ENCODE measurements around the gene FOXD3.

The FOXD3 gene

GRCh38 chr1:63307196-63307794 is 15.1 kb upstream of the FOXD3 start:
- Histone ChIP-seq H3K4me3 (ENCODE audit: low read length) (no peak overlapping the region), H3K36me3 (ENCODE audit: insufficient read depth, low read depth, low read length) (no peaks in the 10 kb centered on the region), H3K27ac (ENCODE audit: low read length) (no peak overlapping the region), H3K4me1 (ENCODE audit: insufficient read depth, low read length) (peaks cover 27% of the 10 kb centered on the region), H3K27me3 (ENCODE audit: insufficient read depth, low read length) (no peaks in the 10 kb centered on the region), H3K9me3 (ENCODE audit: insufficient read depth, low read depth, low read length) (no peaks in the 10 kb centered on the region), H3K9ac (ENCODE audit: low read depth, low read length) (no peak overlapping the region)

GRCh38 chr1:63316598-63316983 is 5.8 kb upstream of the FOXD3 start:
- Histone ChIP-seq H3K4me3 (ENCODE audit: low read length) (peak overlapping the region; percentile 90; the same call in 1 of the 2 replicates), H3K9ac (ENCODE audit: low read depth, low read length) (peak overlapping the region; percentile 40; the same call in 1 of the 2 replicates), H3K27me3 (ENCODE audit: insufficient read depth, low read length) (peaks cover 67% of the 10 kb centered on the region)

GRCh38 chr1:63316984-63317816 is 5.2 kb upstream of the FOXD3 start:
- peaks cover 73% of the 10 kb centered on the region for H3K27me3 ChIP-seq (ENCODE audit: insufficient read depth, low read length)
- H3K36me3 ChIP-seq (ENCODE audit: insufficient read depth, low read depth, low read length), result no peaks in the 10 kb centered on the region
- peak overlapping the region; percentile 70; the same call in 1 of the 2 replicates for H3K9ac ChIP-seq (ENCODE audit: low read depth, low read length)
- H3K4me3 ChIP-seq (ENCODE audit: low read length), result peak overlapping the region; percentile 90
- peaks cover 19% of the 10 kb centered on the region; the same call in 1 of the 2 replicates for H3K4me1 ChIP-seq (ENCODE audit: insufficient read depth, low read length)
- no peaks in the 10 kb centered on the region for H3K9me3 ChIP-seq (ENCODE audit: insufficient read depth, low read depth, low read length)
- H3K27ac ChIP-seq (ENCODE audit: low read length), result no peak overlapping the region

More at GRCh38 chr1:63316598-63316983, 5.8 kb upstream of the FOXD3 start:
- Histone ChIP-seq H3K36me3 (ENCODE audit: insufficient read depth, low read depth, low read length) (no peaks in the 10 kb centered on the region), H3K4me1 (ENCODE audit: insufficient read depth, low read length) (peaks cover 19% of the 10 kb centered on the region; the same call in 1 of the 2 replicates), H3K27ac (ENCODE audit: low read length) (no peak overlapping the region), H3K9me3 (ENCODE audit: insufficient read depth, low read depth, low read length) (no peaks in the 10 kb centered on the region)

- Histone ChIP-seq H3K4me1 (ENCODE audit: insufficient read depth, low read length) (peaks cover 19% of the 10 kb centered on the region; the same call in 1 of the 2 replicates), H3K27ac (ENCODE audit: low read length) (no peak overlapping the region), H3K9ac (ENCODE audit: low read depth, low read length) (peak overlapping the region; percentile 70; the same call in 1 of the 2 replicates), H3K27me3 (ENCODE audit: insufficient read depth, low read length) (peaks cover 79% of the 10 kb centered on the region), H3K4me3 (ENCODE audit: low read length) (peak overlapping the region; percentile 90), H3K9me3 (ENCODE audit: insufficient read depth, low read depth, low read length) (no peaks in the 10 kb centered on the region), H3K36me3 (ENCODE audit: insufficient read depth, low read depth, low read length) (no peaks in the 10 kb centered on the region)
Observed at GRCh38 chr1:63317817-63318152, 4.6 kb upstream of the FOXD3 start.

- no peaks in the 10 kb centered on the region for H3K9me3 ChIP-seq (ENCODE audit: insufficient read depth, low read depth, low read length)
- peaks cover 85% of the 10 kb centered on the region for H3K27me3 ChIP-seq (ENCODE audit: insufficient read depth, low read length)
- H3K36me3 ChIP-seq (ENCODE audit: insufficient read depth, low read depth, low read length), result no peaks in the 10 kb centered on the region
- H3K27ac ChIP-seq (ENCODE audit: low read length), result no peak overlapping the region
- peak overlapping the region; percentile 90 for H3K4me3 ChIP-seq (ENCODE audit: low read length)
- no peak overlapping the region; the same call in 1 of the 2 replicates for H3K9ac ChIP-seq (ENCODE audit: low read depth, low read length)
- H3K4me1 ChIP-seq (ENCODE audit: insufficient read depth, low read length), result peaks cover 19% of the 10 kb centered on the region; the same call in 1 of the 2 replicates
Observed at GRCh38 chr1:63318201-63318979, 4.0 kb upstream of the FOXD3 start.

GRCh38 chr1:63319046-63320021 is 3.0 kb upstream of the FOXD3 start:
- no peaks in the 10 kb centered on the region for H3K9me3 ChIP-seq (ENCODE audit: insufficient read depth, low read depth, low read length)
- peaks cover 94% of the 10 kb centered on the region for H3K27me3 ChIP-seq (ENCODE audit: insufficient read depth, low read length)
- peaks cover 19% of the 10 kb centered on the region; the same call in 1 of the 2 replicates for H3K4me1 ChIP-seq (ENCODE audit: insufficient read depth, low read length)
- no peak overlapping the region for H3K27ac ChIP-seq (ENCODE audit: low read length)
- H3K36me3 ChIP-seq (ENCODE audit: insufficient read depth, low read depth, low read length), result no peaks in the 10 kb centered on the region
- peak overlapping the region; percentile 86; the same call in 1 of the 2 replicates for H3K9ac ChIP-seq (ENCODE audit: low read depth, low read length)
- H3K4me3 ChIP-seq (ENCODE audit: low read length), result peak overlapping the region; percentile 90

- Histone ChIP-seq H3K4me3 (ENCODE audit: low read length) (peak overlapping the region; percentile 90), H3K36me3 (ENCODE audit: insufficient read depth, low read depth, low read length) (no peaks in the 10 kb centered on the region), H3K4me1 (ENCODE audit: insufficient read depth, low read length) (peaks cover 19% of the 10 kb centered on the region; the same call in 1 of the 2 replicates), H3K27ac (ENCODE audit: low read length) (no peak overlapping the region), H3K9ac (ENCODE audit: low read depth, low read length) (peak overlapping the region; percentile 86; the same call in 1 of the 2 replicates), H3K27me3 (ENCODE audit: insufficient read depth, low read length) (peaks cover 95% of the 10 kb centered on the region), H3K9me3 (ENCODE audit: insufficient read depth, low read depth, low read length) (no peaks in the 10 kb centered on the region)
Observed at GRCh38 chr1:63320022-63320721, 2.2 kb upstream of the FOXD3 start.

- Histone ChIP-seq H3K9me3 (ENCODE audit: insufficient read depth, low read depth, low read length) (no peaks in the 10 kb centered on the region), H3K27me3 (ENCODE audit: insufficient read depth, low read length) (peaks cover 98% of the 10 kb centered on the region), H3K4me1 (ENCODE audit: insufficient read depth, low read length) (peaks cover 15% of the 10 kb centered on the region; the same call in 1 of the 2 replicates), H3K4me3 (ENCODE audit: low read length) (peak overlapping the region; percentile 90), H3K9ac (ENCODE audit: low read depth, low read length) (peak overlapping the region; percentile 91; the same call in 1 of the 2 replicates), H3K36me3 (ENCODE audit: insufficient read depth, low read depth, low read length) (no peaks in the 10 kb centered on the region), H3K27ac (ENCODE audit: low read length) (peak overlapping the region; percentile 30)
Observed at GRCh38 chr1:63321066-63321784, 1.1 kb upstream of the FOXD3 start.

GRCh38 chr1:63321785-63322113 is 618 bp upstream of the FOXD3 start:
- Histone ChIP-seq H3K36me3 (ENCODE audit: insufficient read depth, low read depth, low read length) (no peaks in the 10 kb centered on the region), H3K4me3 (ENCODE audit: low read length) (peak overlapping the region; percentile 90), H3K27me3 (ENCODE audit: insufficient read depth, low read length) (peaks cover 98% of the 10 kb centered on the region), H3K9me3 (ENCODE audit: insufficient read depth, low read depth, low read length) (no peaks in the 10 kb centered on the region), H3K27ac (ENCODE audit: low read length) (peak overlapping the region; percentile 32), H3K9ac (ENCODE audit: low read depth, low read length) (peak overlapping the region; percentile 91; the same call in 1 of the 2 replicates), H3K4me1 (ENCODE audit: insufficient read depth, low read length) (peaks cover 13% of the 10 kb centered on the region; the same call in 1 of the 2 replicates)
